ENCODE measurements around the gene COL6A5.
"Not testable (repeated sequence)": the region's sequence is repeated elsewhere in the genome, so short reads cannot be mapped to it uniquely, and the experiment has no call there.

Gene COL6A5

DNA sequence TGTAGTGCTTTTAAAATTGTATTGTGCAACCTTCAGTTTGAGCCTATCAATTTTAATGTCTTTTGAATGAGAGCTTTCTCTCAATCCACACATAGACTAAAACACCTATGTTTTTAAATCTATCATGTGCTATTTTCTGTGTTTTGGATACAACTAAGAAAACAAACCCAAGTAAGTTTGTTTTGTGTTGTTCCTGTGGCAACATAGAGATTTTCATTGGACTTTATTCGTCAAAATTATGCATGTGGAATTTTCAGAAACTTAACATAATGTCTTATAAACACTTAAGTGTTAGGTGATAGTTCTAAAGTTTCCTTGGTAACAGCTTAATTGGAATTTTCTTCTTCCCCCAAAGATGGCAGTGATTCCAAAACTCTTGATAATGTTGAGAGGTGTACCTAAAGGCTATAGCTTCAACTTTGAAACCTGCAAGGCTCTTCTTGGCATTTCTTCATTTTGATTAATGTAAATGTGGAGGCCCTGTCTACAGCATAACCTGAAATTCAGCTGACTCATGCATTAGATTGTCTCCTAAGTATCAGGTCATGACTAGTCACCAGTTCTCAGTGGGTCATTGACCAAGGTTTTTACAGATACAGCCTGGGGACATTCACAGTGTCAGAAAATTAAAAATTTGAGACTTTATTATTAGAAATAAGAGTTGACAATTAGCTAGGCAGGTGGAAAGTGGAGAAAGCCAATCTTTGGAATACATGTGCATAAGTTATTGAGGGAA lies 44.4 kb downstream of the COL6A5 start:
- DNase-seq: no peak

DNA sequence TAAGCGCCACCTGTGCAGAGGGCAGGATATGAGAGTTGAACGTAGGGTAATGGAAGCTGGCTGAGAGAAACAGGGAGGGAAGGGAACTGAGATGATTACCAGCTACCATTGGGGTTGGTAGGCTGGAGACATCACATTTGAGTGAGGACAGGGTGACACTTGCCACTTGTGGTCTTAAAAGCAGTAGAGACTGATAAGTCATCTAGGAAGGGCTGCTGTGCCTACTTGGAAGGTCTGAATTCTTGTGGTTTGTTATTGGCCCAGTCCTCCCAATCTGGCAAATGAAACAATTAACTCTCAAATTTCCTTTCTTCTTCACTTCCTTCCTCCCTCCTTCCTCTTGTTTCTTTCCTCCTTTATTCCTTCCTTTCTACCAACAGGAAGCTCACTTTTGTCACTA lies 46.8 kb downstream of the COL6A5 start:
- no peak for DNase-seq

GRCh38 chr3:130393594-130393993 lies 48.1 kb downstream of the COL6A5 start:
- DNase-seq: no peak

DNA sequence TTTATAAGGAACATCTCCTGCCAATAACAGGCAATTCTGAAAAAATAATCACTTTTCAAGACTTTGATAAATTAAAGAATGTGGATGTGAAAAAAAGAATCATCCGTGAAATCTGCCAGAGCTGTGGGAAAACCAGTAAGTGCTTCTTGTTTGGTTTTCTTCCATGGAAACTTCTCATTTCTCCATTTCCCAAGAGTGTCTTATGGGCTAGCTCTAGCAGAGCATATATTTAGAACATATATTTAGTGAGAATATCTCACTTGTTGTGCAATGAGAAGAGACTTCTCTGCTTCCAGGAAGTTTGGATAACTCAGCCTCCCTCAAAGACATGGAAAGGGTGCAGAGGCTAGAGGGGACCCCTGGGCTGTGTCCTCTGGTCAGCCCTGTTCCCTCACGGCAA lies 49.9 kb downstream of the COL6A5 start:
- no peak for DNase-seq

DNA sequence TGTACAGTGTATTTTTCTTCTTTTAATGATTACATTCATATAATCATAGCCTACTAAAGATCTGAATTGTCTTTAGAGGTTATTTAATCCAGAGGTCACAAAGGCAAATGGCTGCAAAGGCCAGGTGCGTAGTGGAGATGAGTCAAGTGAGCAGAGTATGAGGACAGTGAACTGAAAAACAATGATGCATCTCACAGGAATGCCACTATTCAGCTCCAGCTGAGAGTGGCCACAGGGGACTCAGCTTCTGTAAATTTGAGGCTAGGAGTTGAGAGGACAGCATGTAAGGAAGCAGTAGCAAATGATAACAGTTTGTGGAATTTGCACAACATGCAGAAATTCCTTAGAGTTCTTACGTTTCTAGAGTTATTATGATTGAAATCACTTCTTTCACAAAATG lies 50.4 kb downstream of the COL6A5 start:
- no peak for DNase-seq

DNA sequence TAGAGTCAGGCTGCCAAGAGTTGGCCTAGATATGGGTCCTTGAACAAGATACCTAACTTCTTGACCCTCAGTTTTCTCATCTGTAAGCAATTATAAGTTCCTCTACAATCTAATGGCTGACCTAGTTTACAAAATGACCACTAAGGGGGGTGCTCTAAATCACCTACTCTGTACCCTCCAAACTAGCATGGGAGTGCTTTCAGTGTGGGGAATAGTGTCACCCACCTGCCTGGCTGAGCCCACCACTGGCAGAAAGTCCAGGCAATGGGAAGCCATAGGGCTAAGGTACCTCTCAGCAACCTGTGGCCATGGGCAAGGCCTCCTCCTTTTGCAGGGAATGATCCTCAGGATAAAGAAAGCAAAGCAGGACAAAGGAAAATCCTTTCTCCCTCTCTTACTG lies 58.9 kb downstream of the COL6A5 start:
- DNase-seq: no peak

DNA sequence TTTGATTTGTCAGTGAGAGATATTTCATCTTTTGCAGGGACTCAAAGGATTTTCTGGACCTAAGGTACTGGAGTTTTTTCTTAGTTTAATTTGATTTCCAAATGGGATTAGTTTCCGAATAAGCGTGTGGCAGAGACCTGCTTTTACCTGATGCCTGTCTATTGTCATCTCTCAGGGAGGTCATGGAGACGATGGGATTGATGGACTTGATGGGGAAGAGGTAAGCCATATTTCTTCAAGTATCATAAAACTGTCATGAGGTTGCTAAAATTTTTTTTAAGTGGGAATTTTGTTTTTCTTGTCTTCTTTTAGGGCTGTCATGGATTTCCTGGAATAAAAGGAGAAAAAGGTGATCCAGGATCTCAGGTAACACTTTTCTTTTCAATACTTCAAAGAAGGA lies 60.5 kb downstream of the COL6A5 start:
- DNase-seq: no peak

- not testable (repeated sequence) for DNase-seq
Observed at GRCh38 chr3:130408253-130408652, 62.8 kb downstream of the COL6A5 start.

GRCh38 chr3:130411320-130411719 lies 65.8 kb downstream of the COL6A5 start:
- no peak for DNase-seq

- no peak for DNase-seq
Observed at GRCh38 chr3:130412991-130413560, 67.6 kb downstream of the COL6A5 start.

GRCh38 chr3:130414457-130414856 lies 69.0 kb downstream of the COL6A5 start:
- DNase-seq: no peak

GRCh38 chr3:130420466-130420865 lies 75.0 kb downstream of the COL6A5 start:
- no peak for DNase-seq

DNA sequence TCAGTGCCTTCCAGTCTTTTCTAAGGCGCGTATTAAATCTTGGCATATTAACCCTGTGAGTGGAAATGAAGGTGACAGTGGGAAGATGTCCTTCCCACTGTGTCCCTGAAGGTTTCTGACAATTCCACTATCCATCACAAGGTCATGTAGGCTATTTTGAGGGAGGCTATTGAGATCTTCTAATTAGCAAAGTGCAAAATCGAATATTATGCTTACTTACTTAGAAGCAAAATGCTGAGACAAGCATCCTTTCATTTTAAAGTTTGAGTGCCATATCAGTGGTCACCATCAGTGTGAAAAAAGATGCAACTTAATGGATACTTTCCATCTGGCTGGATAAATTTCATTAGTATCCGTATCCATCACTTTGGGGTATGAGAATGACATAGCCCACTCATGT lies 77.6 kb downstream of the COL6A5 start:
- no peak for DNase-seq

DNA sequence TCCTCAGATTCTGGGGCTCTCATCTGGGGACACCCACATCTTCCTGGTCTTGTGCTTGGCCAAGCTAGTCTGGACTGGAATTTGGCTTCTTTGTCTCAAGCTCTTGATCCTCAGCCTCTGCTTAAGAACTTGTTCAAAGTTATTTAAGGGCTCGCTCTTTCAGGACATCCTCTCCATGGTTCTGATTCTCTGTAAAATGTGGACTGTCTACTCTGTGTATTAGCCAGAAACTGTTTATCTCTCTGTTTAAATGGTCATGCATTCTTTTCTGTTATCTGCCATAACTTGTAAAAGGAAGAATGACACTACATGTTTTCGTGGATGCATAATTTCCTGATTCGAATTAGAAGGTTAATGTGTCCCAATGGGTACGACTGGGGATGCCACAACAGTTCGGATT lies 79.4 kb downstream of the COL6A5 start:
- DNase-seq: no peak

DNA sequence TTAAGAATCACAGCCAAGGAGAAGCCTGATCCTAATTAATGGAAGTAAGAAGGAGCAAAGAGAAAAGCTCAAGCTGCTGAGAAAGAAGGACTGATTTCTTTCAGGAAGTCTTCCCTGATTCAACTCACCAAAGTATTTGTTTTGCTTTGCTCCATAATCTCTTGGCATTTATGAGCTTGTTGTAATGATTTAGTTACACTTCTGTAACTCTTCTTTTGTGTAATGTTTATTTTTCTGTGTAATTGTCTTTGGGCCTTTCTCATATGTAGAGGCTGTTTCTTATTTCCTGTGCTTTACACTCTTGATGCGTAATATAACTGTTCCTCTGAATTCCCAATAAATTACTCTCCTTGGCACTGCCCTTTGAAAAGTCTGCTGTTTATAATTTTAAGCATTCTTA lies 80.0 kb downstream of the COL6A5 start:
- DNase-seq: no peak

DNA sequence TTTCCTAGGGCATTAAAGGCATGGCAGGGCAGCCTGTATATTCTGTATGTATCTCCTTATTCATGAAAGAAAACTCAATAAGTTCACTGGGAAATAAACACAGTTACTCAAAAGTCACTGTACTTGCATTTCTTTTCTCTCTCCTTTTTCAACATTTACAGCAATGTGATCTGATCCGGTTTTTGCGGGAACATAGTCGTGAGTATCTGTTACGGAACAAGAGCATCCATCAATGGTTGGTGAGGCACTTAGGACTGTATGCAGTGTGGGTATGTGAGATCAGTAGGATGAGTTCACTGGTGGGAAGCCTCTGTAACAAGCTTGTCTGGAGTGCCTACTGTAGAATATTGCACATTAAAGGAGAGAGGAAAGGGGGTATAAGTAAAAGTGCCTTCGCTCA lies 80.7 kb downstream of the COL6A5 start:
- DNase-seq: no peak

DNA sequence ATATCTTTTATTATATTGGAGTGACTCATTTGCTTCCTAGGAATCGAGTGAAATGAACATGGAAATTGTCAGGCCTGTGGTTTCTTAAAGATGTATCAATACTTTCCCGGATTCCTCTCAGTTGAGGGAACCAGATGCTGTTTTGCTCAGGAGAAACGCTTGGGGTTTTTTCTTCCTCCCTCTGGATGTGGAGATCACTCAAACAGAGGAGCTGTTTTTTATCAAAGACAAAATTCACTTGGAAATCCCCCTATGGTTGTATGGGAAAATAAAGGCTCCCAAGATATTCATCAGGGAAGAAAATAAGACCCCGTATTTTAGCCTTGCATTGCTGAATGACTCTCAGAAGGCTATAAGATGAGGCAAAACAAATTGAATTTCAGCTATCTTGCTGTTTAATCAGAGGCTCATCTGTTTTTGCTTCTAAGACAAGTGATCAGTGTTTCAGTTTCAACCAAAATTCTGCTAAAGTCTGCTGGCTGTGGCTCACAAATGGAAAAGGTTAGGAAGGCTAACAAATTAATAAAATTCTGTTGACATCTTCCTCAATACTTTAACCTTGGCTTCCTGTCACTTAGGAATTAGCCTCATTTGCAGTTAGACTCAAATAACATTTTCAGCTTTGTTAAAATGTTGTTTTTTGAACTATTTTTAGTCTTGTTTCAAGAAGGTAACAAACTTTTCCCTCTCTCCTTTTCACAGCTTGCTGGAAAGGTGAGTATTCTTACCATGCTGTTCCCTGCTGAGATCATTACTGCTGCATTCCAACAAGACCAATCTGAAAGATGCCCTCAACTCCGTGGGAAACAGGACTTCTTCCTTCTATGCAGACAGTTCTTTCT lies 83.6 kb downstream of the COL6A5 start:
- no peak for DNase-seq

- no peak for DNase-seq
Observed at GRCh38 chr3:130429713-130430023, 84.2 kb downstream of the COL6A5 start.

DNA sequence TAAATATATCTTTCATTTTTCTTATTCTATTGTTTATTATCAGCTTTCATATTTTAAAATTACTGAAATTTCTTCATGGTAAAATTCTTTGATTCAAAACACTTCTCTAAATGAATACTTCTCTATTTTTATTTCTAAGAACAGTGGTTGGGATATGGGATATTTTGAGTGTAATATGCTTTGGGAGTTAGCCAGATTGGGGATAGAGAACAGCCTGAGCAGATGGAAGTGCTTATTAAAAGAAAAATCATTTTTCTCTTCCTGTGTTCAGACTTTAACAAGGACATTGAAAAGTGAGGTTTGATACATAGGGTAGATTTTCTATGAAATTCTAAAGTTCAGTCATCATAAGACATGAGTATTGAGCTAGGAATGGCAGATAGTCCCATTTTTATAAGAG lies 84.8 kb downstream of the COL6A5 start:
- no peak for DNase-seq

GRCh38 chr3:130432086-130432485 lies 86.6 kb downstream of the COL6A5 start:
- not testable (repeated sequence) for DNase-seq

GRCh38 chr3:130433306-130433705 lies 87.8 kb downstream of the COL6A5 start:
- no peak for DNase-seq

GRCh38 chr3:130442284-130442683 lies 96.8 kb downstream of the COL6A5 start:
- DNase-seq: no peak

GRCh38 chr3:130446840-130447239 lies 101.4 kb downstream of the COL6A5 start:
- DNase-seq: not testable (repeated sequence)

DNA sequence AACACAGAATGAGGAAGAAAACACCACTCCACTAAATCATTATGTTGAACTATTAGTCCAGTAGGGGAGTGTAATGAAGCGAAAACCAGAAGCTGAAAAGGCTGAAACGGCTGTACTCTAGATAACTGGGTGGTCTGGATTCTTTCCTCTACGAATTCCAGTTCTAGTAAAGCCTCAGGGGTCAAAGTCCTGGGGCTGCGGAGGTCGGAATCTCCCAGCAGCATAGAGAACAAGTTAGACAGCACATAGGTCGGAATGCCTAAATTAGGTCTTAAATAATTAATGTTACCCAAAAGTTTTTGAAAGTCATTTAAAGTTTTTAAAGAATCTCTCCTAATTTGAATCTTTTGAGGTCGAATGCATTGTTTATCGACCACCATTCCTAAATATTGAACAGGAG lies 102.7 kb downstream of the COL6A5 start:
- DNase-seq: not testable (repeated sequence)
